PC-3 (cell line): ENCODE data around the gene IL20.

ENCODE experiments used
- CTCF ChIP-seq: fragments of 300-600 bp; sonication (generic); conservative IDR thresholded peaks from 2 replicates; pipeline ENCODE4 v1.5.1; 2017; ENCODE audit warnings: antibody characterized with exemption, low read depth, mild to moderate bottlenecking, low read length
- EZH2 ChIP-seq: fragments of 300-600 bp; sonication (generic); IDR thresholded peaks from one replicate; pipeline ENCODE4 v1.6.1; 2017; ENCODE audit warnings: antibody characterized with exemption, mild to moderate bottlenecking, low read length; ENCODE audit not compliant: unreplicated experiment
- EZH2phosphoT487 ChIP-seq: fragments of 300-600 bp; sonication (generic); IDR thresholded peaks from 2 replicates; pipeline ENCODE4 v1.6.1; 2018; ENCODE audit warnings: mild to moderate bottlenecking, antibody characterized with exemption, low read length, borderline replicate concordance

- no peak for TF ChIP-seq CTCF
- no peak for TF ChIP-seq EZH2phosphoT487
- no peak for TF ChIP-seq EZH2
These were observed 43.9 kb upstream of the IL20 start for GRCh38 chr1:206821493-206821892.
